ENCODE measurements around the gene SEPTIN12. TPM values are rescaled to one million over a fixed set of nuclear protein-coding genes. Genes with fewer than 3 reads are reported as not detected.

SEPTIN12 gene
- total RNA-seq, 1 donor from 2014 or later: not detected

DNA sequence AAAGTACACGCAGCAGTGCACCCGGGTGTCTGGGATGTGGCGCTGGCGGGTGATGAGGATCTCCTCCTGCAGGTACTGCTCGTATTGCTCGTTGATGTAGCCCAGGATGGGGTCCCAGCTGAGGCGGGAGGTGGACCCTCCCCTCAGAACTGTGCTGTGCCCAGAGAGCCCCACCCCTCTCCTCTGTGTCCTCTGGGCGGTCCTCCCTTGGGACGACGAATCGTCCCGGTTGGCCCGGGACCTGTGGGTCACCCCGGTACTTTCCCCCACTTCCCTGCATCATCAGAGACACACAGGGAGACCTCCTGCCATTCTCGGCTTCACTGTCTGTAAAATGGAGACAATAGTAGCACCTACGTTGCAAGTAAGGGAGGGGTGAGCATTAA, 4.2 kb downstream of the SEPTIN12 start:
- no peak for DNase-seq (ENCODE audit: extremely low spot score, unreplicated experiment)
- Mint-ChIP-seq H3K4me3 (ENCODE audit: unreplicated experiment) (no peak overlapping the region), H3K27ac (ENCODE audit: unreplicated experiment) (no peak overlapping the region), H3K27me3 (ENCODE audit: unreplicated experiment) (no peaks in the 10 kb centered on the region), H3K36me3 (ENCODE audit: unreplicated experiment) (no peaks in the 10 kb centered on the region), H3K9me3 (ENCODE audit: unreplicated experiment) (no peaks in the 10 kb centered on the region), H3K4me1 (ENCODE audit: unreplicated experiment) (no peaks in the 10 kb centered on the region)
- no peak for TF ChIP-seq CTCF (IDR thresholded peaks at IDR 0.05)

DNA sequence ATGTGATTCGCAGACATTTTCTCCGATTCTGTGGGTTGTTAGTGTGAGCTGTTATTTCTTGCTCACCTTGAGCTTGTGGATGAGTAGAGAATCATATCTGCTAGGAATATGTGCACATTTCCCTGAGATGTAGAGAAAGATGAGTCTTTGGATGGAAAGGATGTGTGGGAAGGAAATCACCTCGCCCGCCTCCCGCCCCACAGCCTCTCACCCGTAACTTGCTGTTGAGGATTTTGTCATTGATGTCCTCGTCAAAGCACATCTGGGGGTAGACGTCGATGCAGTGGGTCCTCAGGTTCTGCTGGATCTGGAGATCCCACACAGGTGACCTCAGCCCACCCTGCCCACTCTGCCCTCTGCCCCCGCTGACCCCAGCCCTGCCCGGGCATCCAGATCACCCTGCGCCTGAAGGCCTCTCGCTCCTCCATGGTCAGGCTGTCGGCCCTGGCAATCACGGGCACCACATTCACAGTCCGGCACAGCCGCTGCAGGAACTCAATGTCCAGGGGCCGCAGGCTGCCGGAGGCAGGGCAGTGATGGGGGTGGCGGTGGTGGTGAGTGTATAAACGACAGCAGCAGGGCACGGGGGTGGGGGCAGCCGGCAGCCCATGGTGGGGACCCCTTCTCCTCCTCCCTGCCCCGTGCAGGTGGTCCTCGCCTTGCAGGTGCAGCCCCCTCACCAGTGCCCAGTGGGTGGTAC, 4.7 kb downstream of the SEPTIN12 start:
- Mint-ChIP-seq H3K9me3 (ENCODE audit: unreplicated experiment) (no peaks in the 10 kb centered on the region), H3K27me3 (ENCODE audit: unreplicated experiment) (no peaks in the 10 kb centered on the region), H3K27ac (ENCODE audit: unreplicated experiment) (no peak overlapping the region), H3K4me3 (ENCODE audit: unreplicated experiment) (no peak overlapping the region), H3K4me1 (ENCODE audit: unreplicated experiment) (no peaks in the 10 kb centered on the region), H3K36me3 (ENCODE audit: unreplicated experiment) (no peaks in the 10 kb centered on the region)
- TF ChIP-seq CTCF (IDR thresholded peaks at IDR 0.05): no peak
- DNase-seq (ENCODE audit: extremely low spot score, unreplicated experiment): no peak

GRCh38 chr16:4780235-4780634, 7.9 kb downstream of the SEPTIN12 start:
- Mint-ChIP-seq H3K4me1 (ENCODE audit: unreplicated experiment) (no peaks in the 10 kb centered on the region), H3K27ac (ENCODE audit: unreplicated experiment) (no peak overlapping the region), H3K36me3 (ENCODE audit: unreplicated experiment) (no peaks in the 10 kb centered on the region), H3K4me3 (ENCODE audit: unreplicated experiment) (no peak overlapping the region), H3K27me3 (ENCODE audit: unreplicated experiment) (no peaks in the 10 kb centered on the region), H3K9me3 (ENCODE audit: unreplicated experiment) (no peaks in the 10 kb centered on the region)
- TF ChIP-seq CTCF (IDR thresholded peaks at IDR 0.05): no peak
- no peak for DNase-seq (ENCODE audit: extremely low spot score, unreplicated experiment)

GRCh38 chr16:4778050-4778392, 10.1 kb downstream of the SEPTIN12 start:
- H3K36me3 Mint-ChIP-seq (ENCODE audit: unreplicated experiment): no peaks in the 10 kb centered on the region
- no peaks in the 10 kb centered on the region for H3K27me3 Mint-ChIP-seq (ENCODE audit: unreplicated experiment)

More at GRCh38 chr16:4778050-4778392, 10.1 kb downstream of the SEPTIN12 start:
- no peak for DNase-seq (ENCODE audit: extremely low spot score, unreplicated experiment)
- H3K4me3 Mint-ChIP-seq (ENCODE audit: unreplicated experiment): no peak overlapping the region
- TF ChIP-seq CTCF (IDR thresholded peaks at IDR 0.05): no peak
- H3K9me3 Mint-ChIP-seq (ENCODE audit: unreplicated experiment): no peaks in the 10 kb centered on the region
- H3K27ac Mint-ChIP-seq (ENCODE audit: unreplicated experiment): no peak overlapping the region
- H3K4me1 Mint-ChIP-seq (ENCODE audit: unreplicated experiment): no peaks in the 10 kb centered on the region

Measured in osteocyte (in vitro differentiated cells).